A549 (cell line): ENCODE results near the gene CCNA1.

ENCODE experiments used
- BCL3 ChIP-seq: fragments of >200 bp; sonication (Bioruptor Twin); formaldehyde crosslinking; IDR thresholded peaks from 3 replicates; pipeline ENCODE4 v1.6.1; 2016
- BHLHE40 ChIP-seq: IDR thresholded peaks from 2 replicates; pipeline ENCODE4 v1.6.1; 2012; ENCODE audit warnings: low read depth, low read length, inconsistent platforms
- ELK1 ChIP-seq: fragments of 150-350 bp; IDR thresholded peaks from 2 replicates; pipeline ENCODE4 v1.6.1; 2014; ENCODE audit warnings: low read depth, mild to moderate bottlenecking, low read length
- EP300 ChIP-seq, 2 experiments: fragments of >200 bp; sonication (Bioruptor Twin); formaldehyde crosslinking; IDR thresholded peaks; 2 replicates in 1 of 2; 3 replicates in 1 of 2; pipeline ENCODE4 v1.6.1; 2016 to 2017
- HMGXB4 ChIP-seq: fragments of 250-450 bp; sonication (Bioruptor Pico); IDR thresholded peaks from 2 replicates; pipeline ENCODE4 v1.5.0; 2021; ENCODE audit warnings: mild to moderate bottlenecking, moderate library complexity, borderline replicate concordance
- JUN ChIP-seq, 2 experiments: fragments of >200 bp; sonication (Bioruptor Twin); formaldehyde crosslinking; IDR thresholded peaks; 2 replicates in 1 of 2; 3 replicates in 1 of 2; pipeline ENCODE4 v1.6.1; 2016 to 2017
- JUNB ChIP-seq: fragments of >200 bp; sonication (Bioruptor Twin); formaldehyde crosslinking; IDR thresholded peaks from 2 replicates; pipeline ENCODE4 v1.6.1; 2016
- MAX ChIP-seq: IDR thresholded peaks from 2 replicates; pipeline ENCODE4 v1.6.1; 2012
- MYC ChIP-seq: IDR thresholded peaks from 2 replicates; pipeline ENCODE4 v1.6.1; 2012; ENCODE audit warnings: mild to moderate bottlenecking, inconsistent platforms, low read length, improper control_type of control experiment, borderline replicate concordance
- NPAS2 ChIP-seq: fragments of 250-450 bp; sonication (Bioruptor Pico); IDR thresholded peaks from 2 replicates; pipeline ENCODE4 v1.8.0; 2022; ENCODE audit warnings: mild to moderate bottlenecking, moderate library complexity, borderline replicate concordance
- POLR2A ChIP-seq: IDR thresholded peaks from 2 replicates; pipeline ENCODE4 v1.6.1; 2012; ENCODE audit warnings: mild to moderate bottlenecking, low read length
- REST ChIP-seq: fragments of 200-600 bp; sonication (generic); IDR thresholded peaks from 2 replicates; pipeline ENCODE4 v1.6.1; 2016; ENCODE audit warnings: antibody characterized with exemption, mild to moderate bottlenecking, moderate library complexity
- ZFP36 ChIP-seq: fragments of 450-650 bp; IDR thresholded peaks from 2 replicates; pipeline ENCODE4 v1.6.1; 2014; ENCODE audit warnings: borderline replicate concordance; ENCODE audit not compliant: partially characterized antibody
- TF ChIP-seq, protein P1 (sequence below): fragments of >200 bp; sonication (Bioruptor Twin); formaldehyde crosslinking; IDR thresholded peaks from 3 replicates; pipeline ENCODE4 v1.5.1; 2016

DNA sequence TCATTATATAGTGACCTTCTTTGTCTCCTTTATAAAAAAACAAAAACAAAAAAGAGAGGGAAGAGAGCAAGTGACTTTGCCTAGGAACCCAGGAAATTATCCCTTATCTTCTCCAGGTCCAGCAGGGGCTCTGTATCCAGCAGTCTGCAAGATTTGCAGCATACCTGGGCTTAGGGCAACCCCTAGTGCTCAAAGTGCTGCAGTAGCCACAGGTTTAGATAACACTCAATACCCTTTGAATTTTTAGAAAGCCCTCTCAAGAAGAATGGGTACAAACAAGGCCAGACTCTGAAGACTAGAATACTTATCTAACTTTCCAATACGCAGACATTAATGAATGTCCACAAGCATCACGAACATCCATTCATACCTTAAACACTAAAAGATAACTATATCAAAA, 43.2 kb downstream of the CCNA1 start:
- TF ChIP-seq BHLHE40 (no peak), MAX (no peak), NPAS2 (CRISPR knock-in tag) (no peak), HMGXB4 (CRISPR knock-in tag) (no peak), POLR2A (no peak), ELK1 (no peak), ZFP36 (no peak), BCL3 (no peak), JUNB (no peak), JUN (IDR thresholded peaks at IDR 0.05) (no peak), EP300 (IDR thresholded peaks at IDR 0.05) (no peak), MYC (no peak), REST (no peak)
- TF ChIP-seq, protein P1, sequence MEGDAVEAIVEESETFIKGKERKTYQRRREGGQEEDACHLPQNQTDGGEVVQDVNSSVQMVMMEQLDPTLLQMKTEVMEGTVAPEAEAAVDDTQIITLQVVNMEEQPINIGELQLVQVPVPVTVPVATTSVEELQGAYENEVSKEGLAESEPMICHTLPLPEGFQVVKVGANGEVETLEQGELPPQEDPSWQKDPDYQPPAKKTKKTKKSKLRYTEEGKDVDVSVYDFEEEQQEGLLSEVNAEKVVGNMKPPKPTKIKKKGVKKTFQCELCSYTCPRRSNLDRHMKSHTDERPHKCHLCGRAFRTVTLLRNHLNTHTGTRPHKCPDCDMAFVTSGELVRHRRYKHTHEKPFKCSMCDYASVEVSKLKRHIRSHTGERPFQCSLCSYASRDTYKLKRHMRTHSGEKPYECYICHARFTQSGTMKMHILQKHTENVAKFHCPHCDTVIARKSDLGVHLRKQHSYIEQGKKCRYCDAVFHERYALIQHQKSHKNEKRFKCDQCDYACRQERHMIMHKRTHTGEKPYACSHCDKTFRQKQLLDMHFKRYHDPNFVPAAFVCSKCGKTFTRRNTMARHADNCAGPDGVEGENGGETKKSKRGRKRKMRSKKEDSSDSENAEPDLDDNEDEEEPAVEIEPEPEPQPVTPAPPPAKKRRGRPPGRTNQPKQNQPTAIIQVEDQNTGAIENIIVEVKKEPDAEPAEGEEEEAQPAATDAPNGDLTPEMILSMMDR, result no peak
